ENCODE data around the gene NES.

DNA sequence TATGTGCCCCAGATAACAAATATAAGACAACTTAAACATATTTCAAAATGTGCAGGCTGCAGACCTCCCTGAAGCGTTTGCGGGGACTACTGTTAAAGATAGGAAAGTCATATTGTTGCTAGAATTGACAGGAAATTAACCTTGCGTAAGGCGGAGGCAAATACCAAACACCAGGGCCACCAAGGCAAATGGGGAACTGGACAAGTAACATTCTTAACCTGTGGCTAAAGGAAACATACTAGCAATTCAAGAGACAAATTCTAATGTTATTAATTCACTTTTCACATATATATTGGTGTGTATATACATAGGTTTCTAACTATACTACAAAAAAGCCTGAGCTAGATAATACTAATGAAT, 51.1 kb downstream of the NES start:
- TF ChIP-seq FOXM1 (IDR thresholded peaks at IDR 0.05; ENCODE audit: borderline replicate concordance), result no peak
- TF ChIP-seq ARNT (IDR thresholded peaks at IDR 0.05), result no peak
- TF ChIP-seq FOXK2 (IDR thresholded peaks at IDR 0.05), result no peak
- no peak for TF ChIP-seq SP1 (IDR thresholded peaks at IDR 0.05)
- TF ChIP-seq SUZ12 (IDR thresholded peaks at IDR 0.05), result no peak

Data from HEK293T (cell line).